Gastroesophageal sphincter (tissue), 4 donors: ENCODE measurements around the gene ERC1. TPM values are rescaled to one million over a fixed set of nuclear protein-coding genes. Genes with fewer than 3 reads are reported as not detected.

Experiments
- ATAC-seq: fragments of 150-250 bp; one replicate; pipeline ENCODE4 v1.9.1; 2016; ENCODE audit warnings: mild to moderate bottlenecking, moderate library complexity
- H3K27ac ChIP-seq, 4 donors: fragments of 200-600 bp; sonication (generic) in 3 of 4; 1 replicate in 3 of 4; 2 replicates in 1 of 4; pipeline ENCODE4 v1.5.1; 2016 to 2019
- H3K27me3 ChIP-seq: fragments of 200-600 bp; sonication (generic); one replicate; pipeline ENCODE4 v1.5.1; 2019
- H3K36me3 ChIP-seq, 2 donors: fragments of 200-600 bp; sonication (generic); one replicate each; pipeline ENCODE4 v1.5.1; 2019; ENCODE audit warnings: control low read depth in 1 of 2
- H3K4me1 ChIP-seq, 3 donors: fragments of 200-600 bp; sonication (generic); 1 replicate in 2 of 3; 2 replicates in 1 of 3; pipeline ENCODE4 v1.5.1; 2016 to 2019; ENCODE audit warnings: control low read depth in 2 of 3
- H3K4me3 ChIP-seq, 2 donors: fragments of 200-600 bp; sonication (generic); one replicate each; pipeline ENCODE4 v1.5.1; 2019; ENCODE audit warnings: mild to moderate bottlenecking in 1 of 2, moderate library complexity in 1 of 2
- H3K9me3 ChIP-seq, 3 donors: fragments of 200-600 bp; sonication (generic); one replicate each; pipeline ENCODE4 v1.5.1; 2017 to 2019; ENCODE audit warnings: control low read depth in 2 of 3
- CTCF ChIP-seq, 4 experiments: fragments of 200-600 bp in 2 of 4; fragments of 450-650 bp in 2 of 4; sonication (generic) in 1 of 4; IDR thresholded peaks; one replicate each; pipeline ENCODE4 v1.5.1; 2017 to 2019; ENCODE audit warnings: antibody characterized with exemption in 4 of 4, mild to moderate bottlenecking in 2 of 4, moderate library complexity in 2 of 4
- EP300 ChIP-seq: sonication (generic); formaldehyde crosslinking; IDR thresholded peaks from one replicate; pipeline ENCODE4 v1.6.1; 2017; ENCODE audit warnings: antibody characterized with exemption, mild to moderate bottlenecking
- POLR2A ChIP-seq, 2 donors: fragments of 450-650 bp; IDR thresholded peaks; one replicate each; pipeline ENCODE4 v1.6.1; 2017; ENCODE audit warnings: antibody characterized with exemption in 2 of 2, mild to moderate bottlenecking in 2 of 2, moderate library complexity in 1 of 2
- POLR2AphosphoS5 ChIP-seq: sonication (generic); formaldehyde crosslinking; IDR thresholded peaks from one replicate; pipeline ENCODE4 v1.6.1; 2017; ENCODE audit warnings: antibody characterized with exemption
- WGBS, 2 donors: methylation state at CpG; one replicate each; pipeline ENCODE4 v1.1.5; 2018; ENCODE audit warnings: low coverage in 1 of 2; 5-methylcytosine and 5-hydroxymethylcytosine counted together
- total RNA-seq, 4 donors: library from RNA; depleted of rRNA; stranded (reverse); fragments of >200 nt; gene quantifications; one replicate each; pipeline ENCODE4 v1.1.0, GENCODE V29; 2016

Gene ERC1
- total RNA-seq, 4 donors from 2014 or later, result 38.3 to 80.2 (median 58.4) TPM

- H3K27ac ChIP-seq, result no peak overlapping the region
- H3K9me3 ChIP-seq, result no peaks in the 10 kb centered on the region
- H3K36me3 ChIP-seq, result no peaks in the 10 kb centered on the region
- H3K4me1 ChIP-seq, result no peaks in the 10 kb centered on the region
- TF ChIP-seq POLR2AphosphoS5, result no peak
- no peak for TF ChIP-seq EP300
- TF ChIP-seq POLR2A (IDR thresholded peaks at IDR 0.05), result no peak
- no peak for TF ChIP-seq CTCF (IDR thresholded peaks at IDR 0.05)
- WGBS, 2 donors, result 93 to 100% methylated on average over 3 of the region's 3 CpGs
- H3K4me3 ChIP-seq, result no peak overlapping the region
- ATAC-seq, result no peak
- no peaks in the 10 kb centered on the region for H3K27me3 ChIP-seq
Measured at GRCh38 chr12:1398673-1399072, 407.6 kb downstream of the ERC1 start.

- H3K4me3 ChIP-seq, result no peak overlapping the region
- no peaks in the 10 kb centered on the region for H3K9me3 ChIP-seq
- H3K27ac ChIP-seq, result no peak overlapping the region
- H3K27me3 ChIP-seq, result no peaks in the 10 kb centered on the region
- WGBS, 2 donors, result 80 to 92% methylated on average over 1 to 3 of the region's 3 CpGs
- H3K4me1 ChIP-seq, result no peaks in the 10 kb centered on the region
- TF ChIP-seq POLR2AphosphoS5, result no peak
- TF ChIP-seq EP300, result no peak
- no peak for TF ChIP-seq POLR2A (IDR thresholded peaks at IDR 0.05)
- TF ChIP-seq CTCF (IDR thresholded peaks at IDR 0.05), result no peak
- H3K36me3 ChIP-seq, result no peaks in the 10 kb centered on the region
- ATAC-seq, result no peak
Measured at GRCh38 chr12:1401891-1402290, 410.9 kb downstream of the ERC1 start.

GRCh38 chr12:1403417-1403816, 412.4 kb downstream of the ERC1 start:
- no peaks in the 10 kb centered on the region for H3K27me3 ChIP-seq
- H3K36me3 ChIP-seq, result peaks cover 0 to 7% of the 10 kb centered on the region in 2 donors
- ATAC-seq, result no peak
- 83 to 95% methylated on average over 4 of the region's 4 CpGs for WGBS, 2 donors
- no peaks in the 10 kb centered on the region for H3K4me1 ChIP-seq
- no peak overlapping the region for H3K4me3 ChIP-seq
- no peak overlapping the region for H3K27ac ChIP-seq
- TF ChIP-seq POLR2A (IDR thresholded peaks at IDR 0.05), result no peak
- TF ChIP-seq POLR2AphosphoS5, result no peak
- no peak for TF ChIP-seq CTCF (IDR thresholded peaks at IDR 0.05)
- TF ChIP-seq EP300, result no peak
- no peaks in the 10 kb centered on the region for H3K9me3 ChIP-seq

GRCh38 chr12:1405619-1406018, 414.6 kb downstream of the ERC1 start:
- Histone ChIP-seq H3K27ac (no peak overlapping the region), H3K36me3 (peaks cover 2 to 26% of the 10 kb centered on the region in 2 donors), H3K9me3 (no peaks in the 10 kb centered on the region), H3K4me3 (no peak overlapping the region), H3K27me3 (no peaks in the 10 kb centered on the region), H3K4me1 (no peaks in the 10 kb centered on the region)
- TF ChIP-seq POLR2A (IDR thresholded peaks at IDR 0.05) (no peak), CTCF (IDR thresholded peaks at IDR 0.05) (no peak), EP300 (no peak), POLR2AphosphoS5 (no peak)
- no peak for ATAC-seq
- WGBS, 2 donors, result 96 to 100% methylated on average over 4 to 5 of the region's 5 CpGs

- Histone ChIP-seq H3K9me3 (no peaks in the 10 kb centered on the region), H3K4me3 (no peak overlapping the region), H3K27me3 (no peaks in the 10 kb centered on the region), H3K4me1 (no peaks in the 10 kb centered on the region), H3K36me3 (peaks cover 2 to 67% of the 10 kb centered on the region in 2 donors), H3K27ac (no peak overlapping the region)
- TF ChIP-seq CTCF (IDR thresholded peaks at IDR 0.05), result no peak
- no peak for TF ChIP-seq POLR2AphosphoS5
- TF ChIP-seq EP300, result no peak
- WGBS, 2 donors, result 76 to 88% methylated on average over 1 of the region's 1 CpG
- ATAC-seq, result no peak
Measured at GRCh38 chr12:1410794-1411193, 419.8 kb downstream of the ERC1 start.
